IgD-negative memory B cell (primary cell): ENCODE measurements around the gene STRADB. TPM values are rescaled to one million over a fixed set of nuclear protein-coding genes. Genes with fewer than 3 reads are reported as not detected.
A peak's percentile ranks its signal among the peaks of the same experiment; 100 is the strongest.
"Not testable (repeated sequence)": the region's sequence is repeated elsewhere in the genome, so short reads cannot be mapped to it uniquely, and the experiment has no call there.

Source experiments
- H3K27ac Mint-ChIP-seq, 3 donors: one replicate each; pipeline ENCODE4 v1.8.0; 2020 to 2022; ENCODE audit warnings: mild to moderate bottlenecking in 3 of 3, mixed read lengths in 3 of 3, moderate library complexity in 1 of 3
- H3K27me3 Mint-ChIP-seq: one replicate; pipeline ENCODE4 v1.8.0; 2021; ENCODE audit warnings: mixed read lengths
- H3K36me3 Mint-ChIP-seq: one replicate; pipeline ENCODE4 v1.8.0; 2020; ENCODE audit warnings: mild to moderate bottlenecking, mixed read lengths
- H3K4me1 Mint-ChIP-seq, 3 donors: one replicate each; pipeline ENCODE4 v1.8.0; 2020 to 2022; ENCODE audit warnings: mixed read lengths in 3 of 3, mild to moderate bottlenecking in 1 of 3
- H3K4me3 Mint-ChIP-seq, 4 donors: one replicate each; pipeline ENCODE4 v1.8.0; 2020 to 2022; ENCODE audit warnings: mild to moderate bottlenecking in 4 of 4, mixed read lengths in 4 of 4, moderate library complexity in 3 of 4
- H3K9me3 Mint-ChIP-seq, 3 donors: one replicate each; pipeline ENCODE4 v1.8.0; 2020 to 2021; ENCODE audit warnings: mixed read lengths in 3 of 3, mild to moderate bottlenecking in 1 of 3
- polyA plus RNA-seq: library from polyadenylated mRNA; unstranded; fragments of 300-500 nt; fragmentation: Illumina TruSeq; gene quantifications from one replicate; pipeline ENCODE4 v1.2.3, GENCODE V29; 2021

The STRADB gene
- polyA plus RNA-seq, 1 donor from 2014 or later = 40.0 TPM

DNA sequence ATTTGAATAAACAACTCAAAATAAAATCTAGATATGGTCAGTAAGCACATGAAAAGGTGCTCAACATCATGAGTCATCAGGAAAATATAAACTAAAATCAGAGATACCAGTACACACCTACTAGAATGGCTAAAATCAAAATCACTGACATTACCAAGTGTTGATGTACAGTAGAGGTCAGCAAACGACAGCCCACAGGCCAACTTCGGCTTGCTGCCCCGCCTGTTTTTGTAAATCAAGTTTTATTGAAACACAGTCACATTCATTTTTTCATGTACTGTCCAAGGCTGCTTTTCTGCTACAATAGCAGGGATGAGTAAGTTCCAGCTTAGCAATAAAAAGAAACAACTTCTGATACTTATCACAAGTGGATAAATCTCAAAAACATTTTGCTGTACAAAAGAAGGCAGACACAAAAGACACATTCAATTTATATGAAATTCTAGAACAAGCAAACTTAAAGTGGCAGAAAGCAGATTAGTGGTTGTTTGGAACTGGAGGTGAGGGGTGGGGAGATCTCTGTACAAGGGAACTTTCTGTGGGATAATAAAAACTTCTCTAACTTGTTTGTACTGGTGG, 32.4 kb upstream of the STRADB start:
- Mint-ChIP-seq H3K4me3 (no peak overlapping the region), H3K27me3 (no peaks in the 10 kb centered on the region), H3K4me1 (peaks cover 27 to 39% (median 37%) of the 10 kb centered on the region in 3 donors), H3K27ac (peak overlapping the region; percentile 2 to 91 (median 90)), H3K36me3 (no peaks in the 10 kb centered on the region), H3K9me3 (no peaks in the 10 kb centered on the region)

DNA sequence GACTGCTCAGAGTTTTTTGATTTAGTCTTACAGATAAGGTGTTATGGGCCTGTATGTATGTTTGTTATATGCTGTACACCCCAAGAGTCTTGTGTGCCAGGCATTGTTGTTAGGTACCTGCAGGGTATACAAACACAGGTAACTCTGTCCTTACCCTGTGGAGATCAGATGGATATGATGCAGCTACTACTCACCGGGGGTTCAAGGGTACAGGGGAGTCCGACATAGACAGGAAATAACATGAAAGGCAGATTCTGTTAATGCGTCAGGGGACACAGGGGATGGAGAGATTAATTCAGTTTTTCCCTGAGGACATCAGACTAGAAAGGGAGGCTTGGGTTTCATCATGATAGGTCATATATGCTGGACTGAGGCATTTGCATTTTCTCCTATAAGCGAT, 31.6 kb upstream of the STRADB start:
- Mint-ChIP-seq H3K27ac (peak overlapping the region; percentile 0 to 91 (median 90)), H3K9me3 (no peaks in the 10 kb centered on the region), H3K4me1 (peaks cover 27 to 41% (median 38%) of the 10 kb centered on the region in 3 donors), H3K4me3 (peak overlapping the region in 2 of 4 donors; percentile 20 to 63), H3K36me3 (no peaks in the 10 kb centered on the region), H3K27me3 (no peaks in the 10 kb centered on the region)

DNA sequence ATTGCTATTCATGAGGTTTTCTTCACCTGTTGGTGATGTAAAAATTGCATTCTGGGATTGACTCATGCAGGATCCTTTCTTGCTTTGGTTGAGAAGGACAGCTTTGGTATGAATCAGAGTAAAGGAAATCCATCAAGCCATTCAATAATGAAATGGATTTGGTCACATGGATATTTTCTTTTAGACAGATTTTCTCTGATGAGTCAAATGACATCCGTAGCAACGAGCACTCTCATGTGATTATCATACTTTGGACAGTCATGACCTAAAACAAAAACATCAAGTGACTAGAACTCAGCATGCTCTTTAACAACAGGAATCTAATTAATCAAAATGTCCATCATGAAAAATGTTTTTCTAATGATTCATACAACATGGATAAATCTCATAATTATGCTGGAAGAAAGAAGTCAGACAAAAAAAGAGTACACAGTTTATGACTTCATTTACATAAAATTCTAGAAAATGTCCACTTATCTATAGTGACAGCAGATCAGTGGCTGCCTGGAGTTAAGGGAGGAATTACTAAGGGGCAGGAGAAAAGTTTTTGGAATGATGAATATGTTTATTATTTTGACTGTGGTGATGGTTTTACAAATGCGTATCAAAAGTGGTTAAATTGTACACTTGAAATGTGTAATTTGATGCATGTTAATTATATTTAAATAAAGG, 31.0 kb upstream of the STRADB start:
- no peaks in the 10 kb centered on the region for H3K27me3 Mint-ChIP-seq
- peak overlapping the region; percentile 0 to 91 (median 90) for H3K27ac Mint-ChIP-seq
- no peaks in the 10 kb centered on the region for H3K9me3 Mint-ChIP-seq
- H3K36me3 Mint-ChIP-seq = no peaks in the 10 kb centered on the region
- H3K4me3 Mint-ChIP-seq = peak overlapping the region in 2 of 4 donors; percentile 2 to 63
- H3K4me1 Mint-ChIP-seq = peaks cover 27 to 41% (median 38%) of the 10 kb centered on the region in 3 donors

DNA sequence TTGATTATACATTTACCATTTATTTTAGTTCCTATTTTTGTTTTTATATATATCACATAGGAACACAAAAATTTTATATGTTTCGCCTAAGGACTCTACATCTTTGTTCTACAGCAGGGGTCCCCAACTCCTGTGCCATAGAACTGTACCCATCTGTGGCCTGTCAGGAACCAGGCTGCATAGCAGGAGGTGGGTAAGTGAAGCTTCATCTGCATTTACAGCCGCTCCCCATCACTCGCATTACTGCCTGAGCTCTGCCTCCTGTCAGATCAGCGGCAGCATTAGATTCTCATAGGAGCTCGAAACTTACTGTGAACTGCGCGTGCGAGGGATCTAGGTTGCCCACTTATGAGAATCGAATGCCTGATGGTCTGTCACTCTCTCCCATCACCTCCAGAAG, 25.6 kb upstream of the STRADB start:
- Mint-ChIP-seq H3K4me1 (peaks cover 17 to 19% (median 18%) of the 10 kb centered on the region in 3 donors), H3K27me3 (no peaks in the 10 kb centered on the region), H3K36me3 (no peaks in the 10 kb centered on the region), H3K27ac (no peak overlapping the region), H3K4me3 (no peak overlapping the region), H3K9me3 (peaks cover 0 to 2% (median 0%) of the 10 kb centered on the region in 3 donors)

GRCh38 chr2:201428366-201428765, 23.2 kb upstream of the STRADB start:
- H3K27me3 Mint-ChIP-seq, H3K4me3 Mint-ChIP-seq, H3K36me3 Mint-ChIP-seq, H3K9me3 Mint-ChIP-seq, H3K27ac Mint-ChIP-seq: not testable (repeated sequence)
- H3K4me1 Mint-ChIP-seq = peaks cover 11 to 13% (median 12%) of the 10 kb centered on the region in 3 donors

GRCh38 chr2:201429835-201430234, 21.7 kb upstream of the STRADB start:
- not testable (repeated sequence) for H3K9me3 Mint-ChIP-seq, H3K27ac Mint-ChIP-seq, H3K36me3 Mint-ChIP-seq, H3K27me3 Mint-ChIP-seq, H3K4me3 Mint-ChIP-seq
- H3K4me1 Mint-ChIP-seq = peaks cover 9 to 15% (median 14%) of the 10 kb centered on the region in 3 donors

DNA sequence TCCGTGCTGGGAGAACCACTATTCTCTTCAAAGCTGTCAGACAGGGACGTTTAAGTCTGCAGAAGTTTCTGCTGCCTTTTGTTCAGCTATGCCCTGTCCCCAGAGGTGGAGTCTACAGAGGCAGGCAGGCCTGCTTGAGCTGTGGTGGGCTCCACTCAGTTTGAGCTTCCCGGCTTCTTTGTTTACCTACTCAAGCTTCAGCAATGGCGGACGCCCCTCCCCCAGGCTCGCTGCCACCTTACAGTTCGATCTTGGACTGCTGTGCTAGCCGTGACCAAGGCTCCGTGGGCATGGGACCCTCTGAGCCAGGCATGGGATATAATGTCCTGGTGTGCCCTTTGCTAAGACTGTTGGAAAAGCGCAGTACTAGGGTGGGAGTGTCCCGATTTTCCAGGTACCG, 21.2 kb upstream of the STRADB start:
- not testable (repeated sequence) for H3K9me3 Mint-ChIP-seq, H3K36me3 Mint-ChIP-seq, H3K27ac Mint-ChIP-seq, H3K4me3 Mint-ChIP-seq, H3K27me3 Mint-ChIP-seq
- H3K4me1 Mint-ChIP-seq = peaks cover 9 to 17% (median 14%) of the 10 kb centered on the region in 3 donors

DNA sequence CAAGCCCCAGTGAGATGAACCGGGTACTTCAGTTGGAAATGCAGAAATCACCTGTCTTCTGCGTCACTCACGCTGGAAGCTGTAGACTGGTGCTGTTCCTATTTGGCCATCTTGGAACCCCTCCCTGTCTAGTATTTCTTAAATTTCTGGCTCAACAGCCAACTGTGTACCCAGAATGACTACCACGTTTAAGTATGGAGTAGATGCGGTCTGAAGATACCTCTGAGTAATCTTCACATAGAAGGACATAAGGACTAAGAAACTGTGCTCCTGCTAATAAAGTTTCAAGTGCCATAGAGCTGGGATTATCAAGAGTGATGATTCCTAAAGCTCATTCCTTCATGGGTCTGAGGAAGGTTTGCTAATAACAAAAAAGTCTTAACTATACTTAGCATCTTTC, 20.7 kb upstream of the STRADB start:
- no peak overlapping the region for H3K4me3 Mint-ChIP-seq
- H3K27me3 Mint-ChIP-seq = no peaks in the 10 kb centered on the region
- no peak overlapping the region for H3K27ac Mint-ChIP-seq
- no peaks in the 10 kb centered on the region for H3K36me3 Mint-ChIP-seq
- H3K4me1 Mint-ChIP-seq = peaks cover 9 to 17% (median 14%) of the 10 kb centered on the region in 3 donors
- H3K9me3 Mint-ChIP-seq = peaks cover 0 to 2% (median 0%) of the 10 kb centered on the region in 3 donors

- Mint-ChIP-seq H3K4me3 (no peak overlapping the region), H3K36me3 (peaks cover under 1% of the 10 kb centered on the region), H3K27me3 (no peaks in the 10 kb centered on the region), H3K4me1 (peaks cover 7 to 17% (median 14%) of the 10 kb centered on the region in 3 donors), H3K27ac (no peak overlapping the region), H3K9me3 (peaks cover 0 to 2% (median 0%) of the 10 kb centered on the region in 3 donors)
Measured at GRCh38 chr2:201432038-201432620, 19.4 kb upstream of the STRADB start.

GRCh38 chr2:201432621-201433393, 18.7 kb upstream of the STRADB start:
- no peak overlapping the region for H3K4me3 Mint-ChIP-seq

GRCh38 chr2:201433394-201433995, 18.0 kb upstream of the STRADB start:
- H3K4me1 Mint-ChIP-seq = peaks cover 7 to 21% (median 15%) of the 10 kb centered on the region in 3 donors
- H3K9me3 Mint-ChIP-seq = peaks cover 0 to 2% (median 0%) of the 10 kb centered on the region in 3 donors
- H3K4me3 Mint-ChIP-seq = peak overlapping the region in 1 of 4 donors; percentile 30
- H3K27ac Mint-ChIP-seq = no peak overlapping the region
- peaks cover 2% of the 10 kb centered on the region for H3K36me3 Mint-ChIP-seq
- H3K27me3 Mint-ChIP-seq = no peaks in the 10 kb centered on the region

More at GRCh38 chr2:201432621-201433393, 18.7 kb upstream of the STRADB start:
- Mint-ChIP-seq H3K36me3 (peaks cover 2% of the 10 kb centered on the region), H3K9me3 (peaks cover 0 to 2% (median 0%) of the 10 kb centered on the region in 3 donors), H3K27ac (no peak overlapping the region), H3K27me3 (no peaks in the 10 kb centered on the region), H3K4me1 (peaks cover 7 to 21% (median 14%) of the 10 kb centered on the region in 3 donors)

- peak overlapping the region in 1 of 4 donors; percentile 22 for H3K4me3 Mint-ChIP-seq
- H3K9me3 Mint-ChIP-seq = no peaks in the 10 kb centered on the region
- H3K27me3 Mint-ChIP-seq = no peaks in the 10 kb centered on the region
- H3K4me1 Mint-ChIP-seq = peaks cover 9 to 35% (median 34%) of the 10 kb centered on the region in 3 donors
- H3K36me3 Mint-ChIP-seq = peaks cover 2% of the 10 kb centered on the region
- no peak overlapping the region for H3K27ac Mint-ChIP-seq
Measured at GRCh38 chr2:201436141-201436540, 15.4 kb upstream of the STRADB start.

DNA sequence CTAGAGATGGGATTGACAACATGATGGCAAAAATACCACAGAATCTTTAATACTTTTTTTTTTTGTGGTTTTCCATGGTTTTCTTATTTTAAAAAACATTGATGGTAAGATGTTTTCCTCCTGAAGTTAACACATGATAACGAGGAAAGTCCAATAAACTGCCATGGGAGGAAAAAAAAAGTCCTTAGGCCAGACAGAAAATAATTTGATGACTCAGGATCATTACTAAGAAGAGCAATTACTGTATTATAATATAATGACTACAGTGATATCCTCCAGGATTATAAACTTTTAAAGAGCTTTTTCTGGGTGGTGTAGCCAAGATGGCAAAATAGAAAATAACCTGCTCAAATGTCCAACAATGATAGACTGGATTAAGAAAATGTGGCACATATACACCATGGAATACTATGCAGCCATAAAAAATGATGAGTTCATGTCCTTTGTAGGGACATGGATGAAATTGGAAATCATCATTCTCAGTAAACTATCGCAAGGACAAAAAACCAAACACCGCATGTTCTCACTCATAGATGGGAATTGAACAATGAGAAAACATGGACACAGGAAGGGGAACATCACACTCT, 12.1 kb upstream of the STRADB start:
- not testable (repeated sequence) for H3K27ac Mint-ChIP-seq, H3K36me3 Mint-ChIP-seq, H3K27me3 Mint-ChIP-seq, H3K9me3 Mint-ChIP-seq
- Mint-ChIP-seq H3K4me1 (peaks cover 12 to 30% (median 29%) of the 10 kb centered on the region in 3 donors), H3K4me3 (peak overlapping the region in 1 of 4 donors; percentile 38)

DNA sequence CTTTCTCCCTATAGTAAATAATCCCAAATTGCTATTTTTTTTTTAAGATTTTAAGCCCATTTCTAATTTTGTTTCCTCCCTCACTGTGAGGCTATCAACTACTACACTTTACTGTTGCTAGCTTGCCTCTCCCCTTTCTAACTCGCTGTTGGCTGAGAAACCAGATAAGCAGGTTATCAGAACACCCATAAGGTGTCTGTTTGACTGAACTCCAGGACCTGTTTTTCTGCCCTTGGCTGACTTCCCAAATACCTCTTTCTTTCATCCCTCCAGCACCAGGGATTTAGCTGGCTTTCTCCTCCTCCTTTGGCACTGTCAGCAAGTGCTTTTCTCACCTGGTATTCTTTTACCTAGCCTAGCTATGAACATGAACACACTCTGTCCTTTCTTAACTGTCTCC, 11.4 kb upstream of the STRADB start:
- Mint-ChIP-seq H3K27ac (no peak overlapping the region), H3K27me3 (no peaks in the 10 kb centered on the region), H3K9me3 (no peaks in the 10 kb centered on the region), H3K4me1 (peaks cover 12 to 30% (median 27%) of the 10 kb centered on the region in 3 donors), H3K36me3 (peaks cover 2% of the 10 kb centered on the region), H3K4me3 (no peak overlapping the region)
